ENCODE results near the gene LOXHD1.

The LOXHD1 gene

DNA sequence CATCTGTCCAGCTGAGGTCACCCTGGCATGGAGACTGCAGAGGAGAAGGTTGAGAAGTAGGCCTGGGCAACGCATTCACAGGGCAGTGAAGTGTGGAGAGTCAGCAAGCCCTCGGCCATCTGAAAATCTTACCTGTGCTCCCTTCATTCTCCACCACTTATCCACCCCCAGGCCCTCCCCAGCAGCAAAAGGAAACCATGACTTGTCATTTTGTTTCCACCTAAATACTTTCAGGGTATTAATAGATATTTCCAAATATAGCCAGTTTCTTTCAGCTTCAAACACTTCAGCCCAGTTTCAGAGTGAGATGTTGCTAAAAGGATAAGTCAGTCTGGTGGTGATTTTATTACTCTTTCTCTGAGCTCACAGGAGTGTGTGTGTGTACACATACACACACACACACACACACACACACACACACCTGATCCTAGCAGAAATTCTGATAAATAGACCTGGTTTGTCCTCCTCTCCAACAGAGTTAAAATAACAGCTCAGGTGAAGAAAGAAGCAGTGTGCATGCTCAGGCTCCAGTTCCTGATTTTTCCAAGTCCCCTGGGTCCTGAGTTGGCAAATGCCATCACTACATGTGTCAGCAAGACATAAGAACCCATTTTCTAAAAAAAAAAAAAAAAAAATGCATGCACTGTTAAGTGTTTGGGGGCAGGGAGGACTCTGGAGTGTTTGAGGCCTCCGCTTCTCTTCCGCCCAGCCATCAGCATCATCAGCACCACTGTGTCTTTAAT lies 82.8 kb downstream of the LOXHD1 start:
- FAIRE-seq = no peak

GRCh38 chr18:46573156-46573555 lies 83.9 kb downstream of the LOXHD1 start:
- no peak for FAIRE-seq

DNA sequence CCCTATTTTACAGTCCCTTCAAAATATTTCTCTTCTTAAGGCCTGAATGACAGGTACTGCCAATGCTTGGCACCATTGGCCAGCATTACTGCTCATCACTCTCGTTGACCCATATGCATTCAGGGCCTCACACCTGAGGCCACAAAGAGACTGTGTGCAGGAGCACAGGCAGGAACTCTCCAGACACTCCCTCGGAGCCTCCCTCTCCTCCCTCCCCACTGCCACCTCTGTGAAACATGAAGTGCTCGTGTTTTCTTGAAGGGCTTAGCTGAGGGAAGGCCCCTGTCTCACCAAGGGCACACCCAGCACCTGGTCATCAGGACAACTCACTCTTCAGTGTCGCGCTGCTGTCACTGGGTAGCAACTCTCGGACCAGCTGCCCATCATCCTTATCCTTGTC lies 85.3 kb downstream of the LOXHD1 start:
- no peak for FAIRE-seq

GRCh38 chr18:46570666-46571065 lies 86.4 kb downstream of the LOXHD1 start:
- FAIRE-seq = no peak

DNA sequence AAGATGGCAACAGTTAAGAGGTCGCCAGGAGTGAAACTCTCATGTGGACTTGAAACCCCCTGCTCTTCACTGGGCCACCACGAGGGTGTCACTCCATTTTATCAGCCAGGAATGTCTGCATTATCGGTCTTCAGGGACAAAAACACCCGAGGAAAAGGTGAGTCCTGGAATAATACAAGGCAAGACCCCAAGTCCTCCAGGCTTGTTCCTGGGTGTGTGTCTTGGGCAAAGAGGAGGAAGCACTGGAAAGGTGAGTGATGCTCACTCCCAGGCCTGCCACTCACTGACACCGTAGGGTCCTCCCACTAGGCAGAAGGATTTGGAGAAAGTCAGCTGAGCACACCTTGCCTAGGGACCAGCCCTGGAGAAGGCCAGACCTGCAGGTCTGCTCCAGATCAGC lies 86.9 kb downstream of the LOXHD1 start:
- no peak for FAIRE-seq

DNA sequence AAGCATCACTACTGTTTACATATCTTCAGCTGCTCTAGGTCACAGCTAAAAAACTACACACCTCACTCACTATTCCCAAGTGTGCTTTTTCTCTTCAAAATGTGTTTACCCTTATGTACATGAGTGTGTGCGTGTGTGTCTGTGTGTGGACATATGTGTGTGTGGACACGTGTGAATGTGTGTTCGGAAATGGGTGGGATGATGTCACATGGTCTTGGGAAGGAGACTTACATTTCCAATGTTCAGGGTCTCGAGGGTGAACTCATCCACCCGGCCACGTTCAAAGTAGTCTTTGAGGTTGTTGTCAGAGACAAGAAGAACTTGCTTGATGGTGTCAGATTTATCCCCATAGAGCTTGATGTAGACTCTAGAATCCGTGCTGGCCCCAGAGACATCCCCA lies 87.8 kb downstream of the LOXHD1 start:
- no peak for FAIRE-seq

GRCh38 chr18:46567196-46567595 lies 89.8 kb downstream of the LOXHD1 start:
- FAIRE-seq = no peak

DNA sequence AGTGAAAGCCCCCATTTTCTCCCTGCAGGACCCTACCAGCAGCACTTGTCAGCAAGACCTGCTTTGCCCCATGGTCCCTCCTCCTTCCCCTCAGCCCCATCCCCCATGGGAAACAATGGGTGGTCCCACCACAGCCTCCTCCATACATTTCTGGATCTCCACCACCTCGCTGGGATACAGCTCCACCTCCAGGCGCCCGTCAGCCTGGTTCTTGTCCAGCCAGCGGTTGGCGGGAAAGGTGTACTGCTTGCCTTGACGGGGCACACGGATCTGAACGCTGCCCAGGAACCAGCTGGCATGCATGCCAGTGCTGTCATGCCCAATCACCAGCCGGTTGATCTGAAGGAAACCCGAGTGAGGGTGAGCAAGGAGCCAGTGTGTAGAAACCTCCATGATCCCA lies 90.9 kb downstream of the LOXHD1 start:
- no peak for FAIRE-seq

DNA sequence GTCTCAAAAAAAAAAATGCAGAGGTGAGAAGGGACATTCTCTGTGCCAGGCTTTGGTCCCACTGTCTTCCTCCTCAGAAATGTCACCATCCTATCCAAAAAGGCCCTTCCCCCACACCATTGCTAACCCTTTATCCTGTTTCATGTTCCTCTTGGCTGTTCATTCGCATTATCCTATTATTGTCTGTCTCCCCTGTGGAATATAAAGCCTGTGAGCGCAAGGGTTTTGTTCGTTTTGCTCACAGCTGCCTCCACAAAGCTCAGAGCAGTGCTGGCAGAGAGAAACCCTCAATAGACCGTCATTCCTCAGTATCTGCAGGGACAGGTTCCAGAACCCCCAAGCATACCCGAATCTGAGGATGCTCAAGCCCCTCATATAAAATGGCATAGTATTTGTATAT lies 91.8 kb downstream of the LOXHD1 start:
- FAIRE-seq = no peak

DNA sequence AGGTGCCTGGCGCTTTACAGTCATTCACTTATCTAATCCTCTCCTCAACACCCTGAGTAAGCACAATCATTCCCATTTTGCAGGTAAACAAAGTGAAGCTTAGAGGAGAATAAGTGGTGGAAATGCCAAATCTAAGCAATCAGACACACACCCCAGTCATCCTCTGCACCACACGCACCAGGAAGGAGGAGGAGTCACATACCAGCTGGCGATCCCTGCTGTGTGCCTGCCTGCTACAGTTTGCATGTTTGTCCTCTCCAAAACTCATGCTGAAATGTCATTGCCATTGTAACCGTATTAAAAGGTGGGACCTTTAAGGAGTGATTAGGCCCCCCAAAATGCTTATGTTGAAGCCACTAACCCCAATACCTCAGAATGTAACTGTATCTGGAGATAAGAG lies 93.7 kb downstream of the LOXHD1 start:
- FAIRE-seq = no peak

GRCh38 chr18:46562674-46563192 lies 94.3 kb downstream of the LOXHD1 start:
- FAIRE-seq = no peak

GRCh38 chr18:46560671-46561045 lies 96.4 kb downstream of the LOXHD1 start:
- no peak for FAIRE-seq

DNA sequence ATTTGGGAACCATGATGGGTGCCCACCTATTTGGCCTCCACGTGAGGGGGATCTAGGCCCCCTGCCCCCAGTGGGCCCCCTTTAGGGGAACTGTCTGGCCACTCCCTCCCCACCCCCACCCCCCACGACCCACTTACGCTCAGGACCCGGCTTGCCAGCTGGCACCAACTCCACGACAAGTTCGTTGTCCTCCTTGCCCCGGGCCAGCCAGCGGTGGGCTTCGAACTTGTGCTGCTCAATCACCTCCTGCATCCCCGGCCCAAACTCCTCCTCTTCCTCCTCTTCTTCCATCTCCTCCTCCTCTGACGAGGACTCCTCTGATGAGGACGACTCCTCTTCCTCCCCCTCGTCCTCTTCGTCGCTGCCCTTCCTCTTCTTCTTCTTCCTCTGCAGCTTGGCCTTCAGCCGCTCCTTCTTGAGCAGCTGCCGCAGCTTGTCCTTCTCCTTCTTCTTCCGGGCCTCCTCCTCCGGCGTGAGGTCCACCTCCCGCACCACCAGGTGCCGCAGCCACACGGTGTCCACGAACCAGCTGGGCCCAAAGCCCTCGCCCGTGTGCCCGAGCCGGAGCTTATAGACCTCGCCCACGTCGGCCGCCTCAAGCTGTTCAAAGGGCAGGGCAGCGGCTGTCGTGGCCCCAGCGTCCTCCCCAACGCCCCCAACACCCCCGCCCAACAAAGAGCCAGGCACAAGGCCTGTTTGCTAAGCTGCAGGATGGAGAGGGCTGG lies 96.9 kb downstream of the LOXHD1 start:
- no peak for FAIRE-seq

GRCh38 chr18:46559296-46559695 lies 97.7 kb downstream of the LOXHD1 start:
- no peak for FAIRE-seq

DNA sequence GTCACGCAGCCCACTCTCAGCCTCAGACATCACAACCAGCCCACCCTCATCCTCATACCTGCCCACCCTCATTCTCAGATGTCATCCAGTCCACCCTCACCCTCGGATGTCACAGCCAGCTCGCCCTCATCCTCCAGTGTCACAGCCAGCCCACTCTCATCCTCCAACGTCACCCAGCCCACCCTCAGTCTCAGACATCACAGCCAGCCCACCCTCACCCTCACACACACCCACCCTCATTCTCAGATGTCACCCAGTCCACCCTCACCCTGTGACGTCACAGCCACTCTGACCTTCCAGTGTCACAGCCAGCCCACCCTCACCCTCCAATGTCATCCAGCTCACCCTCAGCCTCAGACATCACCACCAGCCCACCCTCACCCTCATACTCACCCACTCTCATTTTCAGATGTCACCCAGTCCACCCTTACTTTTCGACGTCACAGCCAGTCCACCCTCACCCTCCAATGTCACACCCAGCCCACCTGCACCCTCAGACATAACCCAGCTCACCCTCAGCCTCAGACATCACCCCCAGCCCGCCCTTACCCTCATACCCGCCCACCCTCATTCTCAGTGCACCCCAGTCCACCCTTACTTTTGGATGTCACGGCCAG lies 100.3 kb downstream of the LOXHD1 start:
- no peak for FAIRE-seq

GRCh38 chr18:46555724-46556123 lies 101.3 kb downstream of the LOXHD1 start:
- FAIRE-seq = no peak

GRCh38 chr18:46555213-46555612 lies 101.8 kb downstream of the LOXHD1 start:
- FAIRE-seq = no peak

DNA sequence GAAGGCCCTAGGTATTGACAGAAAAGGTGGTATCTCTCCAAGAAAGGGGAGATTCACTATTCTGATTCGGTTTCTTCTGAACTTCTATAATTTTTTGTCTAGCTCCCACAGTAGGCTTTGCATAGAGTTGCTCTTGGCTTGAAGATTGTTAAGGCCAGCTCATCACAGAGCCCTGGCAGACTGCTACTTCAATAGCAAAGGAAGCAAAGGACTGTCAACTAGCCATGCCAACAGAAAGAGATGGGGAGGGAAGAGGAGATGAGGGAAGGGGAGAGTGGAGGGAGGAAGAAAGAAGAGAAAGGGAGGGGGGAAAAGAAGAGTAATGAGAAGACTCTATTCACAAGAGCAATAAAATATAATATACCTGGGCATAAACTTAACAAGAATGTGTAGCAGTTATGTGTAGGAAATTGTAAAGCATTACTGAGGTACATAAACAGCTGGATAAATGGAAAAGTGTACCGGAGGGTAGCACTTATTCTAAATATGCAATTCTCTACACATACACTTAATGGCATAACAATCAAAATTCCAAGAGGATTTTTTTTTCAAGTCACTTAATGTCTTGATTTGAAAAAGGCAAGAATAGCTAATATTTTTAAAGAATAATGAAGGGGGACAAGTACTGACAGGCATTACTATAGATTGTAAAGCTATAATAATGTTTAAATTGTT lies 102.5 kb downstream of the LOXHD1 start:
- no peak for FAIRE-seq

- no peak for FAIRE-seq
Observed at GRCh38 chr18:46550609-46551008, 106.4 kb downstream of the LOXHD1 start.

DNA sequence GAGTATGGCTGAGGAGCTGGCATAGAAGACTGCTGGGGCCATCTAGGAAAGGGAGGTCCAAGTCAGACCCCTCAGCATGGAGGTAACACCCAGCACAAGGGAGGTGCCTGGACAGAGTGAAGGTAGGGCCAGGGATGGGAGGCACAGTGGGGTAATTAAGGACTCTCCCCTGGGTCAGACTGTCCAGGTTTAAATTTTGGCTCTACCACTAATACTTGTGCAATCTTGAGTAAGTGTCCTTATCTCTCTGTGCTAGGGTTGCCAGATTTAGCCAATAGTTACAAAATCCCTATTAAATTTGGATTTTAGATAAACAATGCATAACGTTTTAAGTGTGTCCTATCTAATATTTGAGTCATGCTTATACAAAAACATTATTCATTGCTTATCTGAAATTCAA lies 109.5 kb downstream of the LOXHD1 start:
- FAIRE-seq = no peak

GRCh38 chr18:46546111-46546640 lies 110.8 kb downstream of the LOXHD1 start:
- FAIRE-seq = no peak

DNA sequence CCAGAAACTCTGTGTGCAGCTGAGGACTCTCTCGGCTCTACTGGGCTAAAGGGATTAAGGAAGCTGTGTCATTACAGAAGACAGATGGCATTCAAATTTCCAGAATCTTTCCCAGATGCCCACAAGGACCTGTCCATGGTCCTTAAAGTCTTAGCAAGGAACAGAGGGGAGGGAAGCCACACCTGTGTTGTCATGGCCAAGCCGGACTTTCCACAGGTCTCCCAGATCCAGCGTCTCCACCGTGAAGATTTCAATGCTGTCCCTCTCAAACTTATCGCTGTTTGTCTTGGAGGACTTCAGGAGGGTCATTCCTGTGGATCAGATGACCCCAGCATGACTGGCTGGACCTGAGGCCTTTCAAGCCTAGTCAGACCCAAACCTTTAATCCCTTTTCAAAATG lies 114.5 kb downstream of the LOXHD1 start:
- FAIRE-seq = no peak

DNA sequence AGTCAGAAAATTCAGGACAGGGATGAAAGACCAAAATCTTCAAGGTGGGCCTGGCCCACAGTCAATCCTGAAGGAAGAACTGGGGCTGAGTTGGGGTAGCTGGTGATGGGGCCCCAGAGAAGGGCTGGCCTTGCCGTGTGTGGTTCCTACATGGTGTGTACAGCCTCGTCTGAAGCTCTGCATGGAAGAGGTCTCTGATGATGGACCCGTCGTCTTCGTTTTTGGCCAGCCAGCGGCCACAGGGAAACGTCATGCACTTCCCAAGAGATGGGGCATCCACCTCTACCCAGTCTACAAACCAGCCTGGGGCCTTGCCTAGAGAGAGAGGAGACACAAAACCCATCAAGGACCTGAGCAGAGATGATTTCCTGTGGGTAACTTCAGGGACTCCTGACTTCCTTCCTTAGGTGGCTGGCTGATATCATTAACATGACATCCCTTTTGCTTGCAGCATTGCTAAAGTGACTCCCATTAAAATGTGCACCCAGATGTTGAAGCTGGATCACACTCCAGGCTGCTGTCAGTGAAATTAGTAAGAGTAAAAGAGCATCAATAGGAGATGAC lies 115.3 kb downstream of the LOXHD1 start:
- no peak for FAIRE-seq
